SU-DHL-6 (cell line): Measurements from ENCODE around the gene FBRSL1.
"Not testable (repeated sequence)": the region's sequence is repeated elsewhere in the genome, so short reads cannot be mapped to it uniquely, and the experiment has no call there.

ENCODE experiments used
- H2AFZ ChIP-seq: fragments of 200-600 bp; sonication (generic); 2 replicates; pipeline ENCODE4 v1.6.1; 2014; ENCODE audit warnings: low read depth, mild to moderate bottlenecking, moderate library complexity, mixed read lengths, antibody characterized with exemption, low read length; ENCODE audit not compliant: severe bottlenecking
- H3F3A ChIP-seq: fragments of 200-600 bp; shearing (Covaris generic); 2 replicates; pipeline ENCODE4 v1.6.0; 2016; ENCODE audit warnings: antibody characterized with exemption, mild to moderate bottlenecking; ENCODE audit not compliant: insufficient read depth
- H3K27ac ChIP-seq: fragments of 200-600 bp; sonication (generic); 2 replicates; pipeline ENCODE4 v1.5.1; 2016; ENCODE audit warnings: low read depth, mild to moderate bottlenecking, low read length, moderate library complexity, mixed read lengths
- H3K27me3 ChIP-seq: fragments of 200-600 bp; sonication (generic), shearing (Covaris generic); 2 replicates; pipeline ENCODE4 v1.6.0; 2014; ENCODE audit warnings: mild to moderate bottlenecking, low read length
- H3K36me3 ChIP-seq: fragments of 200-600 bp; sonication (generic); 2 replicates; pipeline ENCODE4 v1.6.1; 2014; ENCODE audit warnings: mild to moderate bottlenecking, low read length, mixed read lengths
- H3K4me2 ChIP-seq: fragments of 300-600, 200-600 bp; shearing (Covaris generic), sonication (generic); 2 replicates; pipeline ENCODE4 v1.6.0; 2014; ENCODE audit warnings: low read length, low read depth, mild to moderate bottlenecking; ENCODE audit not compliant: poor library complexity, severe bottlenecking
- H3K4me3 ChIP-seq: fragments of 200-600 bp; sonication (generic); 2 replicates; pipeline ENCODE4 v1.5.1; 2014; ENCODE audit warnings: antibody characterized with exemption, low read length, mild to moderate bottlenecking, mixed read lengths; ENCODE audit not compliant: insufficient read depth, poor library complexity, severe bottlenecking
- H3K79me2 ChIP-seq: fragments of 200-600 bp; sonication (generic); 2 replicates; pipeline ENCODE4 v1.6.1; 2014; ENCODE audit warnings: mild to moderate bottlenecking, low read length, moderate library complexity; ENCODE audit not compliant: insufficient read depth
- H3K9ac ChIP-seq: fragments of 200-600 bp; sonication (generic); 2 replicates; pipeline ENCODE4 v1.7.0; 2014; ENCODE audit warnings: mild to moderate bottlenecking, low read length
- H3K9me2 ChIP-seq: fragments of 200-600 bp; sonication (generic); replicated peaks from 2 replicates; pipeline ENCODE4 v1.6.1; 2014; ENCODE audit warnings: low read length; ENCODE audit not compliant: insufficient read depth
- H3K9me3 ChIP-seq: fragments of 200-600 bp; sonication (generic); 2 replicates; pipeline ENCODE4 v1.6.1; 2014; ENCODE audit warnings: low read length, mixed read lengths; ENCODE audit not compliant: insufficient read depth
- H4K20me1 ChIP-seq: fragments of 200-600 bp; sonication (generic); 2 replicates; pipeline ENCODE4 v1.6.1; 2014; ENCODE audit warnings: low read depth, mild to moderate bottlenecking, antibody characterized with exemption, low read length, moderate library complexity, mixed read lengths
- EZH2phosphoT487 ChIP-seq: fragments of 200-600 bp; sonication (generic), shearing (Covaris generic); conservative IDR thresholded peaks from 2 replicates; pipeline ENCODE4 v1.6.1; 2018; ENCODE audit warnings: mild to moderate bottlenecking, antibody characterized with exemption, low read length, moderate library complexity, mixed read lengths
- TF ChIP-seq, protein P1 (sequence below): fragments of 200-600 bp; sonication (generic); IDR thresholded peaks from one replicate; pipeline ENCODE4 v1.5.1; 2017; ENCODE audit warnings: antibody characterized with exemption, mild to moderate bottlenecking, low read length, moderate library complexity; ENCODE audit not compliant: insufficient read depth, poor library complexity, severe bottlenecking

Gene FBRSL1

DNA sequence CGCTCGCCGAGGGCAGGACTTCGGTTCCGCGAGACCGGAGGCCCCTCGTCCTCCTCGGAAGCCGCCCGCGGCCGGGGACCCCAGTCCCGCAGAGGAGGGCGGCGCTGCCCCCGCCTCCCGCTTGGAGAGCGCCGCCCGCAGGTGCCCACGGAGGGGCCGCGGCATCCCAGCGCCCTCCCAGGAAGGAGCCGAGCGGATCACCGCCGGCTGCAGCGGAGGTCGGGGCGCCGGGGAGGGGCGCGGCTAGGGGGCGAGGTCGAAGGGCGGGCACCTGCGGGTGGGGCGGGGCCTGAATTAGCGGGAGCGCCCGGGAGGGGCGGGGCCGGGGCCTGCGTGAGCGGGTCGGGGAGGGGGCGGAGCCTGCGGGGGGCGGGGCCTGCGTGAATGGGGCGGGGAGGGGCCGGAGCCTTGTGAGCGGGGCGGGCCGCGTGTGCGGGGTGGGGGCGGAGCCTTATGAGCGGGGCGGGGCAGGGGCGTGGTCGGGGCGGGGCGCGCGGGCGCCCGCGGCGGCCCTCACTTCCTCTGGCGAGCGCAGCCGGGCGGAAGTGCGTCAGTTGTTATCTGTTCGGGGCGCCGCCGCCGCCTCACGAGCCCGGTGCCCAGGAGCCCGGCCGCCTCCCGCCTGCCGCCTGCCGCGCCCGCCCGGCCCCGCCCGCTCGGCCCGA, at the start of gene FBRSL1:
Gene FBRSL1 (plus strand): TSS at position 550 of the 665 bp plus-strand sequence.
- peak within 1 kb of the TSS; percentile 71 for H3K4me2 ChIP-seq
- H3K27ac ChIP-seq = no peak within 1 kb of the TSS
- H3K4me3 ChIP-seq = peak within 1 kb of the TSS; percentile 59
- peak within 1 kb of the TSS; percentile 59 for H2AFZ ChIP-seq
- H3F3A ChIP-seq = no peaks in the 10 kb centered on the region
- no peaks in the 10 kb centered on the region for H3K9me3 ChIP-seq
- 0 out of 2 replicates have a peak, but pooled peaks have one; percentile 16 for TF ChIP-seq EZH2phosphoT487
- TF ChIP-seq, protein P1, sequence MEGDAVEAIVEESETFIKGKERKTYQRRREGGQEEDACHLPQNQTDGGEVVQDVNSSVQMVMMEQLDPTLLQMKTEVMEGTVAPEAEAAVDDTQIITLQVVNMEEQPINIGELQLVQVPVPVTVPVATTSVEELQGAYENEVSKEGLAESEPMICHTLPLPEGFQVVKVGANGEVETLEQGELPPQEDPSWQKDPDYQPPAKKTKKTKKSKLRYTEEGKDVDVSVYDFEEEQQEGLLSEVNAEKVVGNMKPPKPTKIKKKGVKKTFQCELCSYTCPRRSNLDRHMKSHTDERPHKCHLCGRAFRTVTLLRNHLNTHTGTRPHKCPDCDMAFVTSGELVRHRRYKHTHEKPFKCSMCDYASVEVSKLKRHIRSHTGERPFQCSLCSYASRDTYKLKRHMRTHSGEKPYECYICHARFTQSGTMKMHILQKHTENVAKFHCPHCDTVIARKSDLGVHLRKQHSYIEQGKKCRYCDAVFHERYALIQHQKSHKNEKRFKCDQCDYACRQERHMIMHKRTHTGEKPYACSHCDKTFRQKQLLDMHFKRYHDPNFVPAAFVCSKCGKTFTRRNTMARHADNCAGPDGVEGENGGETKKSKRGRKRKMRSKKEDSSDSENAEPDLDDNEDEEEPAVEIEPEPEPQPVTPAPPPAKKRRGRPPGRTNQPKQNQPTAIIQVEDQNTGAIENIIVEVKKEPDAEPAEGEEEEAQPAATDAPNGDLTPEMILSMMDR = no peak
- peak within 1 kb of the TSS; percentile 50 for H3K9ac ChIP-seq
- H3K27me3 ChIP-seq = no peaks in the 10 kb centered on the region
- no peaks in the 10 kb centered on the region for H3K79me2 ChIP-seq
- no peaks in the 10 kb centered on the region for H3K36me3 ChIP-seq
- H3K9me2 ChIP-seq = no peaks in the 10 kb centered on the region
- peaks cover 10% of the 10 kb centered on the region; the same call in 1 of the 2 replicates for H4K20me1 ChIP-seq

DNA sequence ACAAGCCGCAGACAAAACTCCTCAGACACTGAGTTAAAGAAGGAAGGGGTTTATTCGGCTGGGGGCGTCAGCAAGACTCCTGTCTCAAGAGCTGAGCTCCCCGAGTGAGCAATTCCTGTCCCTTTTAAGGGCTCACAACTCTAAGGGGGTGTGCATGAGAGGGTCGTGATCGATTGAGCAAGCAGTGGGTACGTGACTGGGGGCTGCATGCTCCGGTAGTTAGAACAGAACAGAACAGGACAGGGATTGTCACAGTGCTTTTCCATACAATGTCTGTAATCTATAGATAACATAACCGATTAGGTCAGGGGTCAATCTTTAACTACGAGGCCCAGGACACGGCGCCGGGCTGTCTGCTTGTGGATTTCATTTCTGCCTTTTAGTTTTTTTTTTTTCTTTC, 49.5 kb upstream of the FBRSL1 start:
- H3K9me3 ChIP-seq, H4K20me1 ChIP-seq, H3K79me2 ChIP-seq, H3K4me2 ChIP-seq, H3K27me3 ChIP-seq, H2AFZ ChIP-seq, H3K9me2 ChIP-seq, H3K36me3 ChIP-seq, H3K4me3 ChIP-seq, H3F3A ChIP-seq, H3K9ac ChIP-seq, H3K27ac ChIP-seq: not testable (repeated sequence)

GRCh38 chr12:132441871-132442863, 47.8 kb upstream of the FBRSL1 start:
- no peak overlapping the region for H2AFZ ChIP-seq
- no peak overlapping the region for H3K4me2 ChIP-seq
- no peaks in the 10 kb centered on the region for H3K9me2 ChIP-seq
- H3K27ac ChIP-seq = no peak overlapping the region
- TF ChIP-seq EZH2phosphoT487 = no peak
- TF ChIP-seq, protein P1 = no peak
- no peak overlapping the region for H3K9ac ChIP-seq
- no peaks in the 10 kb centered on the region for H3K27me3 ChIP-seq
- H3K79me2 ChIP-seq = no peaks in the 10 kb centered on the region
- no peak overlapping the region for H3K4me3 ChIP-seq
- no peaks in the 10 kb centered on the region for H4K20me1 ChIP-seq
- no peaks in the 10 kb centered on the region for H3K9me3 ChIP-seq
- H3F3A ChIP-seq = no peaks in the 10 kb centered on the region
- H3K36me3 ChIP-seq = no peaks in the 10 kb centered on the region
